Effector CD4-positive, alpha-beta T cell (primary cell): ENCODE results near the gene SCAMP4.

Experiments used
- DNase-seq: peaks from one replicate; pipeline ENCODE4 v3.0.0-alpha.2; 2020

SCAMP4 gene

DNA sequence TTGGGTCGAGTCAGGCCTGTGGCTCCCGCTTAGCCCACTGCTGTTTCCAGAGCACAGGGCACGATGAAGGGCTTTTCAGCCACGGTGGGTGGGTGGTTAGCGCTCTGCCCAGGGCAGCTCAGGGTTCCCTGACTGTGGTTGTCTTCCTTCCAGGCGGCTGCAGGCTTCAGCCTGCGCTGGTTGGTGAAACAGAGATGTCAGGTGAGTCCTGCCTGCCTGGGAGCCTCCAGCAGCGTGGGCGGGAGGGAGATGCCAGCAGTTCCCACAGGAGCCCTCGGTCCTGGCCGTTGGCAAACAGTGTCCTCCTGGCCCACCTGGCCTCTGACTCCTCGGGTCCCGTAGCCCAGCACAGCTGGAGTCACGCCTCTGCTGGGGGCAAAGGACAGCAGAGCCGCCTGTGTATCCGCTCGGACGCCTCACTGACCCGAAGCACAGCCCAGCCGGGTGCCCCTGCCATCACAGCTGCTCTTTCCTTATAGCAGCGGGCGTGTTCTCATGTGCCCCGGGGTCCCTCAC, 9.7 kb downstream of the SCAMP4 start:
- DNase-seq: no peak

DNA sequence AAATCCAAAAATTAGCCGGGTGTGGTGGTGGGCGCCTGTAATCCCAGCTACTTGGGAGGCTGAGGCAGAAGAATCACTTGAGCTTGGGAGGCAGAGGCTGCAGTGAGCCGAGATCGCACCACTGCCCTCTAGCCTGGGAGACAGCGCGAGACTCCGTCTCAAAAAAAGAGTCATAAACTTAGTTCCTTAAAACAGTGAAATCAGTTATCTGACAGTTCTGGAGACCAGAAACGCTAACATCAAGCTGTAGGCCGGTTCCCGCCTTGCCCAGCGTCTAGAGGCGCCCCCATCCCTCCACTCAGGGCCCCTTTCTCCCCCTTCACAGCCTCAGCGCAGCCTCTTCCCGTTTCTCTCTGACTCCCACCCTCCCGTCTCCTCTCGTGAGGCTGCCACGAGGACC, 11.9 kb downstream of the SCAMP4 start:
- DNase-seq: no peak

DNA sequence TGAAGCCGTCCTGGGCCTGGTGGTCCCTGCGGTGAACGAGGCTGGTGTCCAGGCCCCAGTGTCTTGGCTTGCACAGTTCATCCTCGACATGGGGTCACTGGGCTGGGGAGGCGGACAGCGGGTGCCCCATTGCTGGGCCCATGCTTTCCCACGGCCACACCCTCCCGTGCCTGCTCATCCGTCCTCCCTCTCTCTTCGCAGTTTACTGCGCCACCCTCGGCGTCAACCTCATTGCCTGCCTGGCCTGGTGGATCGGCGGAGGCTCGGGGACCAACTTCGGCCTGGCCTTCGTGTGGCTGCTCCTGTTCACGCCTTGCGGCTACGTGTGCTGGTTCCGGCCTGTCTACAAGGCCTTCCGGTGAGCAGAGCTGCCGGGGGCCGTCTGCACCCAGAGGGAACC, 12.7 kb downstream of the SCAMP4 start:
- DNase-seq: no peak

DNA sequence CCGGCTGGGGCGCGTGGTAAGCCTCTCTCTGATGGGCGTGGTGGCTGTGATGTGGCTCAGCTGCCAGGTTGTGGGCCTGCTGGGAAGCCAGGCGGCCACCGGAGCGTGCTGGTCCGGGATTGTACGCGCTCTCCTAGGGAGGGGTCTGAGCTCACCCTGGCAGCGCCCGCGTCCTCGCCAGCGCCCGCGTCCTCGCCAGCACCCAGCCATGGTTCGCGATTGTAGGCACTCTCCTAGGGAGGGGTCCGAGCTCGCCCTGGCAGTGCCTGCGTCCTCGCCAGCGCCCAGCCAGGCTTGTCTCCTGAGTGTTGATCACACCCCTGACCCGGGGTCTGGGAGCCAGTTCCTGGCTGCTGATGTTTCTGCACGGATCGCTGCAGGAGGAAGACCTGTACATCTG, 13.8 kb downstream of the SCAMP4 start:
- DNase-seq: no peak

DNA sequence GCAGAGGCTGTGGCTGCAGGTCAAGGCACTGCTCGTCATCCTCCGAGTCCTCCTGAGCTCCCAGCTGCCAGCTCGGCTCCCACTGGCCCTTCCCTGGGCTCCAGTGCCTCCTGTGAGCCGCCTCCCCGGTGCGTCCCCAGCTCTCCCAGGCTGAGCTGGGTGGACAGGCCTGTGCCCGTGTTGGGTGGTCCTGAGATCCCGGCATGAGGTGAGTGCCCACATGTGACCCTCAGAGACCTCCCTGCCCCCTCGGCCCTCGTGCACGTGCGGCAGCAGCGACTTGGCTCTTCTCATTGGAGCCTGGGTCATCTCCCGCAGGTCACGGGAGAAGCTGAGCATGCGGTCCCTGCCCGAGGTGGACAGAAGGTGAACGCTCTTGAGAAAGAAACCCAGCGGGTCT, 15.4 kb downstream of the SCAMP4 start:
- DNase-seq: no peak

DNA sequence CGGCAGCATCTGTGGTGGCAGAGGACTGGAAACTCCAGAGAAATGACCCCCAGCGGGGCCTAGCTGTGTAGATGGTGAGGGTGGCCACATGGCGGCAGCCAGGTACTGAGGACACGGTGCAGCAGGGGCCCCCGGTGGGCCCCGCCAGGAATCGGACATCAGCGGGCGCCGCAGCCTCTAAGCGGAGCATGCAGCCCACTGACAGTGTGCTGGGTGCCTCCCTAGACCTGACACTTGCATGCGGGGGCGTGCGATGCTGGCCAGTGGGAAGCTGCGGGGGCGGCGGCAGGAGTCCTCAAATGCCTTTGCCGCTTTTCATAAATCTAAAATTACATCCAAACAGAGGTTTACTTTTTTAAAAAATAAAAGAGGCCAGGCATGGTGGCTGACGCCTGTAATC, 16.1 kb downstream of the SCAMP4 start:
- DNase-seq: no peak

DNA sequence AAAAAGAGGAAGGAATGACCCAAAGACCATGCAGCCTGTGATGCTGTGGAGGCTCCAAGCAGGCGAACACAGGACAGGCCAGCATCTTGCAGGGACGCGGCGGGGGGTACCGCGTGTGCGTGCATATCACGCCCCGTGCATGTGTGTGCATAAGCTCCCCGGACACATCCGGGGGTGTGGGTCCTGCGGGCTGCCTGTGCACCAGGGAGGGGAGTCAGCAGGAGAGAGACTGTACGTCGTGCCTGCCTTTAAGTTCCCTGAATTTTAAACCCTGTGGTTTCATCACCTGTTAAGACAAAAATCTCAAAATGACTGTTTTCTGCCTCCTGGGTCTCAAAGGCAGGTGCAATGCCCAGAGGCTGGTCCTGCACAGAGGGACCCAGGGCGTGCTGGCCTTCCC, 16.6 kb downstream of the SCAMP4 start:
- DNase-seq: no peak

DNA sequence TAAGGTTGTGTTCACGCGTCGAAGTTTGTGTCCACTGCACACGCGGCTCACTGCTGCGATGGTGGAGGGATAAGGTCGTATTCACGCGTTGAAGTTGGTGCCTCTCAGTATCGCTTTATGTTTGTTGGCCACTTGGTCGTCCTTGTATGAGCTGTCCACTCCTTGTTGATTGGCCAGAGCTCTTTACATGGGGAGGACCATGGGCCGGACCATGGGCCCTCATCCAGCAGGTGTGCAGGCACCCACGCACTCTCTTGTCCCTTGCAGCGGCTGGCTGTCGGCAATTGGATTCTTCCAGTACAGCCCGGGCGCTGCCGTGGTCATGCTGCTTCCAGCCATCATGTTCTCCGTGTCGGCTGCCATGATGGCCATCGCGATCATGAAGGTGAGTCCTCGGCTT, 17.6 kb downstream of the SCAMP4 start:
- DNase-seq: no peak

DNA sequence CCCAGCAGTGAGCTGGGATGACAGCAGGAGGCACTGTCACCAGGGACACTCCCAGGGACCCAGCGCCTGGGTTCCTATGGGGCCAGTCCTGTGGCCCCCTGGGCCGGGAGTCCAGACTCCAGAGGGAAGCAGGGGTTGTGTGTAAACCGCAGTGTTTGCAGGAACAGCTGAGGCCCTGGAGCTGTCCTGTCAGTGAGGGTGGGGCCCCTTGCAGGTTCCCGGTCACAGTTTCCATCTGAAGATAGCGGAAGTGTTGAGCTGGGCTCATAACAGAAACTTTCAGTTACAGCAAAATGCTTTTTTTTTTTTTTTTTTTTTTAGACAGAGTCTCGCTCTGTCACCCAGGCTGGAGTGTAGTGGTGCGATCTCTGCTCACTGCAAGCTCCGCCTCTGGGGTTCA, 18.1 kb downstream of the SCAMP4 start:
- DNase-seq: no peak

DNA sequence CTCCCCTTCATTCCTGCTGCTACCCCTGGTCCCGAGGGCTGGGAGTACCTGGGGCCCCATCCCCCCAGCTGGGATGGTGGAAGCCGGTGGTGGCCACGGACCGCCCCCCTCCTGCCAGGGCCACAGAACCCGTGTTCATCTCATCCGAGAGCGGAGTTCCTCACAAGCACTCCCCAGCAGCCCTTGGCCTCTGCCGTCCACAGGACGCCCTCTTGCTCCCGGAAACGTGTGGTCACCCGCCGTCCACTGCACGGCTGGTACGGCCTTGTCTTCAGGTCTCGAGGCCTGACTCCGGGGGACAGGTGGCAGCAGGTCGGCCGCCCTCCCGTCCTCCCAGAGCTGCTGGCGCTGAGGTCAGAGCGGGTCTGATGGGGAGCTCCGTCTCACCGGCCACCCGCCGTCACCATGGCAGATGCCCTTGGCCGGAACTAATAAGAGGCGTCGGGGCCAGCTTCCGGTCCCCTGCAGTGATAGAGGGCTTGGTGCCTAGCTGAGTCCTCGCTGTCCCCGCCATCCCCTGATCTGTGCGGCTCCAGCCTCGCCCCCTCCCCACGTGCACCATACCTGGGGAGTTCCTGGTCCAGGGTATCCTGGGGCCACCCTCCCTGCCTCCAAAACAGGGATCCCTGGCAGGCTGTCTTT, 19.2 kb downstream of the SCAMP4 start:
- no peak for DNase-seq

DNA sequence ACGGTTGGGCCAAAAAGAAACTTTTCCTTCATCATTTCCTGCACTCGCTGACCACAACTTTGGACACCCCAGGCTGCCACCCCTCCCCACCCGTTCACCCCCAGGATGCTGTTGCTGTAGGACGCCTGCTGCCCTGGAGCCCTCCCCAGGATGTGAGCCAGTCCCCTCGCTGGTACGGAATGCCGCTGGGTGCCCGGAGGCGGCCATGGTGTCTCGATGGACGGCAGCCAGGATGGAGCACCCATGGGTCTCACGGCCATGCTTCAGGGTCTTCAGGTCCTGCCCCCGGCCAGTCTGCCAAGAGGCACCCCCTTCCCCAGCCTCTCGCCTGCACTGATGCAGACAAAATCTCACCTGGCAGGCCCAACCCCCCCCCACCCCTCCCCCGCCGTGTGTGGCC, 20.3 kb downstream of the SCAMP4 start:
- DNase-seq: no peak

DNA sequence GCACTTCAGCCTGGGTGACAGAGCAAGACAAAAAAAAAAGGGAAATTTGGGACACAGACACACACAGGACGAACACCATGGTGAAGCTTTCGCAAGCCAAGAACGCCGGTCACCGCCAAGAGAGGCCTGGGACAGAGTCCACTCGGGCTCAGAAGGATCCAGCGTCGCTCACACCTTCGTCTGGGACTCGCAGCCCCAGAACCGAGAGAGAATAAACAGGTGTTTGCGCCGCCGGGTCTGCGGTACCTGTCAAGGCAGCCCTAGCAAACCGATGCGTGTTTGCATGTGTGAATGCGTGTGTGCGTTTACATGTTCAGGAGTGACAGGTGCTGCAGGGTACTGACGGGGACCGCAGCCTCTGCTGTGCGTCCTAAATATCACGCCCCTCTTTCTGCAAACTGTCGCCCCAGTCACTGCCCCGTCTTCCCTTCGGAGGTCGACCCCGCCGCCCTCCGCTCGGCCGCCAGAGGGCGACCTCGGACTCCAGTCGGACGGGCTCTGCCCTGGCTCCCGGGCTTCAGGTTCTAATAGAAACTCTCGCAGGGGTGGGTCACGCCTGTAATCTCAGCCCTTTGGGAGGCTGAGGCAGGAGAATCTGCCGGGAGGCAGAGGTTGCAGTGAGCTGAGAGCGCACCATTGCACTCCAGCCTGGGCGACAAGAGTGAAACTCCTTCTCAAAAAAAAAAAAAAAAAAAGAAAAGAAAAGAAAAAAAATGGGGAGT, 24.0 kb downstream of the SCAMP4 start:
- DNase-seq: peak; percentile 78

DNA sequence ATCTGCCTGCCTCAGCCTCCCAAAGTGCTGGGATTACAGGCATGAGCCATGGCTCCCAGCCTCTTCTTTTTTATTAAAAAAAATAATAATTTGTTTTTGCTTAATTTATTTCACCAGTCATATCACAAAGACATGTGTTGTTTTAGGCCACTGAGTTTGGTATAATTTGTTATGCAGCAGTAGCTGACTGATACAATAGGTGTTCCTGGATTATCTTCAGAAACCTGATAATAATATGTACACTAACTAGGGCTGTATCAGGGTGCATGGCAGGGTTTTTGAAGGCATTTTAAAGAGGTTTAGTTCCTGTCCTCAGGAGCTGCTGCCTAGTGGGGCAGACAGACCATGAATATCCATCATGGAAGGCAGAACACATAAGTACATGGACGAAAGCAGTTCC, 26.2 kb downstream of the SCAMP4 start:
- DNase-seq: no peak

DNA sequence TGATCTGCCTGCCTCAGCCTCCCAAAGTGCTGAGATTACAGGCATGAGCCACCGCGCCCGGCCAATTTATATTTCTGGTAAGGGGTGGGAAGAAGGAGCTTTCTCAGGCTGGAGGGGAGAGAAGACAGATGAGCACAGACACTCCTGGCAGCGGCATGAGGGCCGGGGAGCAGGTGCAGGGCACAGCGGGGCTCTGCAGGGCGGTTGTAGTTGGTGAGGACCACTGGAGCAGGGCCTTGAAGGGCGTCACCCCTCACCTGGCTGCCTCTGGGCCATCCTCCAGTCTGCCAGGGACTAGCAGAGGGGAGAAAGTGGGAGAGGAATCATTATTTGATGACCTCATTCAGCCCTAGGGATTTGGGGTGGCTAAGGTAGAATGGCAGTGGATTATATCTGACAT, 27.2 kb downstream of the SCAMP4 start:
- no peak for DNase-seq

DNA sequence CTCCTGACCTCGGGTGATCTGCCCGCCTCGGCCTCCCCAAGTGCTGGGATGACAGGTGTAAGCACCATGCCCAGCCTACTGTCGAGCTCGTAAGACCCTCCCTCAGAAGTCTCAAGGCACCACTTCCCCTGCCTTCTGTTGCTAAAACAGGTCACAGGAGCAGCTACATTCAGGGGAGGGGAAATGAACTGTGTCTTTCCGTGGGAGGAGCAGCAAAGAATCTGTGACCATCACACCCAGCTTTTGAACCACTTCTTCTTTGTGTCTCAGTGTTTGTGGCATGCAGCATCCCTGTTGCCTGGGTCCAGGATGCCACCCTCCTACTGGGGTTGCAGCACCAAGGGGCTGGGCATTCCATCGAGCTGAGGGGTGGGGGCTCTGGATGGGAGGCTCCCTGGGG, 28.0 kb downstream of the SCAMP4 start:
- DNase-seq: no peak

DNA sequence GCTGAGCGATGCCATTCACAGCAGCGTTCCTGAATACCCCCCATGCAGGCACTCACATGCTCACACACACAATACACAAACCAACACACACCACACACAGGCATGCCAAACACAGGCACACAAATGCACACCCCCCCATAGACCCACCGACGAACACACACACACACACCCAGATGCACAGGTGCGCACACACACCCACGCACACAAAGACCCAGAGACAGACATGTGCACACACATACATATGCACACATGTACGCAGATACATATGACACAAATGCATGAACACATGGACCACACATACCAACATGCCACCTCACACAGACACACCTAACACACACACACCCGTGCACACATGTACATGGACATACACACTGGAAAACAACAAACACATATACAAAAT, 28.7 kb downstream of the SCAMP4 start:
- DNase-seq: no peak

DNA sequence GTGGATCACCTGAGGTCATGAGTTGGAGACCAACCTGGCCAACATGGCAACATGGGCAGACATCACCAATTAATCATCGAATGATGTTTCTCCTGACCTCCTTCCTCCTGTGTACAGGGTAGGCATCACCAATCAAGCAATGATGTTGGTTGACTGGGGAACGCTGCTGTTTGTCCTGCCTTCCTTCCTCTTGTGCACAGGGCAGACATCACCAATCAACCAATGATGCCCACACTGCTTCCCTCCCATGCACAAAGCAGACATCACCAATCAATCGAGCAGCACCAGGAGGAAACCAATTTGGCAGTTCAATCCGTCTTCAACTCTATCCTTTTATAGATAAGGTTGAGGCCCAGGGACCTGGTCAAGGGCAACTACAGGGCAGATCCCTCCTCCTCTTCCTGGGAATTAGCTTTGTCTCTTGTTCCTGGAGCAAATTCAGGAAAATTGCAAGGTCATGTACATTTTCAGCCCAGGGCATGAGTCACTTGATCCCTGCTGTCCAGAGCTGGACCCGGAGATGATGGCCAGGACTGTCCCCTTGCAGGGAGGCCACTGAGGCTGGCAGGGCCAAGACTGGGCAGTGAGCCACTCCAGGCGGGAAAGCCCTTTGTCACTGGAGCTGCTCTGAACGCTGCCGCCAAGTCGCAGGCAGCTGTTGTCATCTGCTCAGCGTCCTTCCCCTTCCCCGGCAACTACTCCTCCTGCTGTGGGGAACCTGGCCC, 30.4 kb downstream of the SCAMP4 start:
- DNase-seq: no peak

DNA sequence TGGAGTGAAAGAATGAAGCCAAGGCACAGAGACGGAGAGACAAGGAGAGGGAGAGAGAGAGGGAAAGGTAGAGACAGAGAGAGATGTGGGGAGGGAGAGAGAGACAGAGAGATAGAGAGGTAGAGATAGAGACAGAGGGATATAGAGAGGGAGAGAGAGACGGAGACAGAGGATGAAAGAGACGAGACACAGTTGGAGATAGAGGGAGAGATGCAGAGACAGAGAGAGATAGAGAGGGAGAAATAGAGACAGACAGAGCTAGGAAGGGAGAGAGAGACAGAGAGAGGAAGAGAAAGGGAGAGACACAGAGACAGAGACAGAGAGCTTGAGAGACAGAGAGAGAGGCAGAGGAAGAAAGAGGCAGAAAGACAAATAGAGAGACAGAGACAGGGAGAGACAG, 31.2 kb downstream of the SCAMP4 start:
- no peak for DNase-seq

DNA sequence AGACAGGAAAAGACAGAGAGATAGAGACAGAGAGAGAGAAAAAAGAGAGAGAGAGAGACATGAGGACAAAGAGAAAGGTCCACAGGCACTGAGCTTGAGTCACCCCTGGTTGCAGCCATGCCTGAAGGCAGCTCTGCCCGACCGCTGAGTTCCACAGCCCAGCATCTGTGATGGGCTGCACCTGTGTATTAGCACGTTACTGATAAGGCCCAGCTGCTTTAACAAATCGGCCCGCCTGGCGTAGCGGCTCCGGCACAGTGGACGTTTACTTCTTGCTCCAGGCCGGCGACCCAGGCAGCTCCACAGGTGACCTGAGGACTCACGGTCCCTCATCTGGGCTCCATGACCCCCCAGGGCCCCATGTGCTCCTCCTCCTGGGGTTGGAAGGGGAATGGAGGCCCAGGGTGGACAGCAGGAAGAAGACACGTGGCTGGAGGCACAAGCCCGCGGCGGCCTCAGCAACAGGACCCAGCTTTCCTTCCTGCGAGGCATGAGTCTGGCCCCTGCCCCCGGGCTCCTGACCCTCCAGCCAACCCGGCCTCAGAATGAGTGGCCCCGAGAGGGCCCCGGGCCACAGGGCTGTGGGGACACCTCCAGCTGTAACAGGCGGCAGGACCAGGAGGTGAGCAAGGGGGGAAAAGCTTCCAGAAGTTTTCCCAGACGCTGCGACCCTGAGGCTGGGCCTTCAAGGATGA, 31.9 kb downstream of the SCAMP4 start:
- no peak for DNase-seq

DNA sequence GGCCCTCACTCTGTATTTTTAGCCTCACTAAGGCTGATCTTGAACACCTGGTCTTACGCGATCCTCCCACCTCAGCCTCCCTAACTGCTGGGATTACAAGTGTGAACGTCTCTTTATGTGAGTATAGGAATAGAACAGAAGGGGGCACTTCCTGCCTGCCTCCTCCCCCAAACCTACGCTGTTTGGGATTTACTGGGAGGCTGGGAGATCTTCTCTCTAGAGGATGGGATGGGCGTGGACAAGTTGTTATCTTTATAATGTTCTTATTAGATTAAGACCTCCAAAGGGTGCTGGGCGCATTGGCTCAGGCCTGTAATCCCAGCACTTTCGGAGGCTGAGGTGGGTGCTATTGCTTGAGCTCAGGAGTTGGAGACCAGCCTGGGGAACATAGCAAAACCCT, 32.9 kb downstream of the SCAMP4 start:
- no peak for DNase-seq

DNA sequence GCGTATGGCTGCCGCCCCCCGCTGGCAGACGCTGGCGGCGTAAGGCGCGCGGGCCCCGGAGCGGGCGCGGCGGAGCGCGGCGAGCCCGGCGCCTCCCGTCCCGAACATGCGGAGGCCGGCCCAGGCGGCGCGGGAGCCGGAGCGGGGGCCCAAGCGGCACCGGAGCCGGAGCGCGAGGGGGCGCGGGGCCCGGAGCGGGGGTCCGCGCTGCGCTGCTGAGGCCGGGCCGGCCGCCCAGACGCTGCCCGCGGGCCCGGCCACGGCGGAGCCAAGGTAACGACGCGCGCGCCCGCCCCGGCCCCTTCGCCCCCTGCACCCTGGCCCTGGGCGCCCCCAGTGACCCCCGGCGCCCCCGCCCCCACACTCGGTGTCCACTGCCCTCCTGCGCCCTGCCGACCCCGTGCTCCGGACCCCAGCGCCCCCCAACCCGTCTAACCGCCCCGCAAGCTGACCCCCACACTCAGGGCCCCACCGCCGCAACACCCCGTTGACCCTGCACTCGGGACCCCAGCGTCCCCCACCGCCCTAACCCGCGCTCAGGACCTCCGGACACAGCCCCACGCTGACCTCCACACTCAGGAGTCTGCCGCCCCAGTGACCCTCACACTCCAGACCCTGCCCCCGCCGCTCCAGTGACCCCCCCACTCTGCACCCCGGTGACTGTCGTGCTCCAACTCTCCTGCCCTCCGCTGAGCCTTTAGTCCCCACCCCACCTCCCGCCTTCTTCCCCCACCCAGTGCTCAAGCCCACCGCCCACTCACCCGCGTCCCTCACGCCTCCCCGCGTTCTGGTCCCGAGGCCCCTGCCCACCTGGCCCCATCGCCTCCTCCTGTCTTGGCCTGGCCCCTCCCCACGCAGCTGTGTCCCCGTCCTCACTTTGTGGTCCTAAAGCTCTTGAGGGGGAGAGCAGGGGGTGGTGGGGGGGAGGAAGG, 36.2 kb downstream of the SCAMP4 start, which contains the start of gene CSNK1G2:
TSS of gene CSNK1G2 (plus strand) at position 27 of the 932 bp plus-strand sequence. CDS start 28,601 bp downstream, outside the sequence.
- no peak for DNase-seq
